ENCODE results near the gene SAP25.

- no peak for TF ChIP-seq ZFX (IDR thresholded peaks at IDR 0.05; ENCODE audit: borderline replicate concordance)
- TF ChIP-seq CTCF (IDR thresholded peaks at IDR 0.05), result no peak
These were observed 11.3 kb downstream of the SAP25 start for GRCh38 chr7:100562195-100563099.
